Suppressor macrophage treated with lipopolysaccharide for 4 hours (primary cell): ENCODE measurements around the gene PDLIM1.

ENCODE experiments used
- DNase-seq: peaks from one replicate; pipeline ENCODE4 v3.0.0-alpha.2; 2020

The PDLIM1 gene, protein sequence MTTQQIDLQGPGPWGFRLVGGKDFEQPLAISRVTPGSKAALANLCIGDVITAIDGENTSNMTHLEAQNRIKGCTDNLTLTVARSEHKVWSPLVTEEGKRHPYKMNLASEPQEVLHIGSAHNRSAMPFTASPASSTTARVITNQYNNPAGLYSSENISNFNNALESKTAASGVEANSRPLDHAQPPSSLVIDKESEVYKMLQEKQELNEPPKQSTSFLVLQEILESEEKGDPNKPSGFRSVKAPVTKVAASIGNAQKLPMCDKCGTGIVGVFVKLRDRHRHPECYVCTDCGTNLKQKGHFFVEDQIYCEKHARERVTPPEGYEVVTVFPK

GRCh38 chr10:95290461-95291364, at the start of gene PDLIM1:
TSS of gene PDLIM1 (minus strand) at chr10:95291003. CDS start at chr10:95290915, 88 bp downstream.
- DNase-seq, result peak; percentile 45

DNA sequence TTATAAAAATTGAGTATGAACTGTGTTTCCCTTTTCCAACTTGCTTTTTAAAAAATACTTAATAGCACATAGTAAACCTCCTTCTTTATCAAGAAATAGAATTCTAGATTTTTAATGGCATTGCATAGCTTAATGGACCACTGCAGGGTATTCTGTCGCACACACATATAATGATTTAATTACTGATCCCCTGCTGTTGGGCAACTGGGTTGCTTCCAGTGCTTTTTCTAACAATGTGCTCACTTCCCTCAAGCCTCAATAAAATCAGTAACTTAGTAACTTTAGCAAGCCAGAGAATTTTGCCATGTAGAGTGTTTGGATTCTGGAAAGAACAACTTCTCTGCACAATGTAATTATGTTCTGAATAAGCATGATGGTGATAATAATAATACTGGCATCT, 49.1 kb upstream of the PDLIM1 start:
- no peak for DNase-seq

DNA sequence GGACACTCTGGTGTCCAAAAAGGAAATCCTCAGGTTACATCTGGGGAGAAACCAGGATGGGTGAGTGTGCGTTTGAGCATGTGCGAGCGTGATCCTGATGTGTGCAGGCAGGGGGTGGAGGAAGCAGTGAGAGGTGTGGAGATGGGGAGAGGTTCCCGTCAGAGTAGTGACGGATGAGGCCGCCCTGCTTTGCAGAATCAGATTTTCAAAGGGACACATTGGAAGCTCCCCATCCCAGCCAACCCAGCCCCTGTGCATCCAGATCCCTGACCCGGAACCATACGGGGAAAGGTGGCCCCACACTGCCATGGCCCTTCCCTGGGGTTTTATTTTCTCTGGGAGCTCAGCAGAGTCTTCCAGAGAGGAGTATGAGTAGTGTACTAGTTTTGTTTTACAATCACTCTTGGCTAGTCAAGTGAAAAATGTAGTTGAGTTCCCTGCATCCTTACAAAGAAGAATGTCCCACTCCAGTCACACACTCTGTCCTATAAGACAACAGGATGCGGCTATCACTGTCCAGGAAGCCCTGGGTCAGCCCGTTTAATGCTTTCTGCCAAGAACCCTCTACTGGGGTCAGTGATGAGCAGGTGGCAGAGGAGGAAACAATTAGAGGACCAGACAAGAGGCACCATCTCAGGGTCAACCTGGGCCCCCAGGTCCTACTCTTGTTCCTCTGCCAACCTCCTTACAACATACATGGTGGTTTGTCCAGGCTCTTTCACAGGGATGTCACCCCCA, 46.8 kb upstream of the PDLIM1 start:
- no peak for DNase-seq

GRCh38 chr10:95336702-95337101, 45.9 kb upstream of the PDLIM1 start:
- no peak for DNase-seq

DNA sequence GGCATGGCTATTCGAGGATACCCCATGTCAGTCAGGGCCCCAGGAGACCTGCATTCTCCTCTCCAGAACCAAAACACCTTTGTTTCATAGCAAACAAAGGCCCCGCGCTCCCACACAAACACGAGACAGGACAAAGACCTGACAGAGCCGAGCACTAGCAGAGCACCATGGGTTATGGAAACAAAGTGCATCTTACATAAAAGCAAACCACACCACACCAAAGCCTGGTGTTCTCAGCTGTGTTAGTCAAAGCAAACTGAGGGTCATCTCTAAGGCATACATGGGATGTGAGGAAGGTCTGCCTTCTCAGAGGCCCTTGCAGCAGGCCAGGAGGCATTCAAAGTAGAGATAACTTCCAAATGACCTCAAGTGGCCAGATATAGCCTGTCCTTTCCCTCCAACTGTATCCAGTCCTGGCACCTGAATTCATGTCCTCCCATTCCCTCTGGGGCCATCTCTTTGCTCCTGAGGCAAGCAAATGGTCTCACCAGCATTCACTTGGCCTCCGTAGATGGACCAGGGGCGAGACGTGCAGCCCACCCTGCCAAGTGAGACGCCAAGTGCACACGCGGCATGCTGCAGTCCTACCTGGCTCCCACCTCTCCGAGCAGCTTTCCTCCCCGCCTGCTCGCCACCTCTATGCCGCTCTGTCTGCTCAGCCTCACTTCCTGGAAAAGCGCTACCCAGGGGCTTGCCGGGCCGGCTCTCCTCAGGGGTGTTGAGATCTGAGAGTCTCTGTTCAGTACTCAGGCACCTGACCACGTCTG, 45.3 kb upstream of the PDLIM1 start:
- no peak for DNase-seq

- DNase-seq, result no peak
Observed at GRCh38 chr10:95334805-95335144, 44.0 kb upstream of the PDLIM1 start.

GRCh38 chr10:95333997-95334804, 43.4 kb upstream of the PDLIM1 start:
- no peak for DNase-seq

DNA sequence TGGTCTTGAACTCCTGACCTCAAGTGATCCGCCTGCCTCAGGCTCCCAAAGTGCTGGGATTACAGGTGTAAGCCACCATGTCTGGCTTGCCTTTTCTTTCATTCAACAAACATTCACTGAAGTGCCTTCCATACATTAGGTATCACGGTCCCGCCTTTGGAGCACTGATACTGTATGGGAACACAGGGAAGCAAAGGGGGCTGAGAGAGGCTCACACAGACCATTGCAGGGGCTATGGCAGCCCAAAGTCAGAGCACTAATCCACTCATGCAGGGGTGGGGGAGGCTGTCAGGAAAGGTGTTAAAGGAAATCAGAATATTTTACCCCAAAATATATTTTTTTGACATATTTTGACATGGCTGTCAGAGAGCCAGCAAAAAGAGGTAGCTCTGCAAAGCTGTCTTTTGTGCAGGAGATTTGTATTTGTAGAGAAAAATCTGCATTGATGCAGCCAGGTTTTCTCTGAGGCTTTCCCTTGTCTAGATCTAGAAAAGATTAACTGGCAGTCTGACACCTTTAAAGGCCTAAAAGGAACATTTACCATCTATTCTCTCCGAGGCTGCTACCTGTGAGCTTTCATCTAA, 42.0 kb upstream of the PDLIM1 start:
- no peak for DNase-seq

DNA sequence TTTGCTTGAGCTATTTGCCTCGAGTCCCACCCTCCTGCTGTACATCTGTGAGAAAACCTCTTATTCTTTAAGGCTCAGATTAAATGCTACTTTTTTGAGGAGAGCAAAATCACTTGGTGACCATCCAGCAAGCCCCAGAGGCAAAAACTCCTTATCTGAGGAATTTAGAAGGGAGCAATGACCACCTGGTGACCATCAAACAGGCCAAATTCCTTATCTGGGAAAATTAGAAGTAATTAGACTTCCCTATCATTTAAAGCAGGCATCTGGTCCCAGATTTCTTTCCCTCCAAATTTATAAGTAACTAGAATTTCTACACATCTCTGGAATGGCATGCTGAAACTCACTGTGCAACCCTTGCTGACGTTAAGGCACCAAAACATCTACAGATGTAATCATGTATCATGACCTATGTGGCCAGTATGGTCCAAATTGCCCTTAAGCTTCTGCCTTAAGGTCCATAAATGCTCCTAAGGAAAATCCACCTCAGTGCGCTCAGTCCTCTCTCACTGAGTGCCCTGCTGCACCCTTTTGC, 40.9 kb upstream of the PDLIM1 start:
- DNase-seq, result no peak

- DNase-seq, result no peak
Observed at GRCh38 chr10:95330966-95331453, 40.2 kb upstream of the PDLIM1 start.

DNA sequence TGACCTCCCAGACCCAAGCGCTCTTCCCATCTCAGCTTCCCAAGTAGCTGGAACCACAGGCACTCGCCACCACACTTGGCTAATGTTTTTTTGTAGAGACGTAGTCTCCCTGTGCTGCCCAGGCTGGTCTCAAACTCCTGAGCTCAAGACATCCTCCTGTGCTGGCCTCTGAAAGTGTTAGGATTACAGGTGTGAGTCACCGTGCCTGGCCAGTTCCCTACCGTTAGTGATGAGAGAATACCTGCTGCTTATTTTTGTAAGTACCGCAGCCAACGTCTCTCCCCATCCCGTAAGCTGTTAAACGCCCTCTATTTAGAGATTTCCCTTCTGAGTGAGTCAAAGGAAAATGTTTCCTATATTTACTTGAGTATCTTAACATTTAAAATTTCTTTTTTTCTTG, 38.5 kb upstream of the PDLIM1 start:
- no peak for DNase-seq

DNA sequence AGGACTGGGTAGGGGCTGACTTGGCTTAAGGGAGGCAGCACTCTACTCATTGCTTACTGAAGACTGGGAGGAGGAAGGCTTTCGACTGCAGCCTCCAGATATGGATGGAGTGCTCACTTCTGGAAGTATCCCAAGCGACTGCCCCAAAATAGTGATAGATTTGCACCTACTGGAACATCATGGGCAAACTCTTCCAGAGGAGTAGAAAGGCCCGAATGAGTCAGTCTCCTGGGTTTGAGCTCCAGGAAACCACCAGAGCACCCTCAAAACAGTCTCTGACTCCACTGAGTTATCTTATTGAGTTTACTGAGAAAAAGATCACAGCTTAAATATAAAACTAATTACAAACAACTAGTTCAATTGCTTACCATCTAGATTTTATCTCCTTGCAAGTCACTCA, 37.2 kb upstream of the PDLIM1 start:
- DNase-seq, result no peak

GRCh38 chr10:95327367-95327766, 36.6 kb upstream of the PDLIM1 start:
- DNase-seq, result no peak

DNA sequence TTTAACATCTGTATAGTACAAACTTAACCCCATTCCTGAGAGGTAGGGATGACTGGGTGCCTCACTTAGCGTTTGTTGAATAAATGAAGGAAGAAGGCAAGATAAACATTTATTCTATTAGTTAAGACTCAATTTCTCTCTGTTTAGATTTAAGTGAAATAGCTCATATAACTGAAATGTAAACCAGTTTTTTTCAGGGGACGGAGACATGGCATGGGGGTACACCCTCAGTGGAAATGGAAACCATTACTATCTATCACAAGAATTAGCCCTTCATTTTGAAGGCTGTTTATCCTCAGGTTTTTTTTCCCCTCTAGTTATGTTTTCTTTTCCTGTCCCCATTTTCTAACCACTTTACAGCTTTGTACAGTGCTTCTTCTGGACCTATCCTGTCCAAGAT, 35.6 kb upstream of the PDLIM1 start:
- no peak for DNase-seq

DNA sequence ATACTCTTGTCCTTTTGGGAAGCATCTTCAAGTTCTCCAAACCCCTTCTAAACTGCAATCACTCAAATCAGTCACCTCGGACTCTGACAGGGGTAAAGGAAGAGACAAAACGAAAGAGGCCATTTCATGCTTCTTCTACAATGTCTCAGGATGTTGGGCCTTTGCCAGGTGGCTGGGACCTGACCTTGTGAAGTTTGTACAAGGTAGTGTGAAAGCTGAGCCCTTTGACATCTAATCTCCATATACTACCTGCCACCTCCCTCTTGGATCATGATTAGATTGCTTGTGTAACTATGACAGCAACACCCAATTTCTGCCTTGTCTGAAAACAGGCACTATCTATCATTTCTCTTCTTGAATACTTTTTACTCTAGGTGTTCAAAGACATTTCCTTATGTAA, 35.1 kb upstream of the PDLIM1 start:
- no peak for DNase-seq

- no peak for DNase-seq
Observed at GRCh38 chr10:95324436-95325268, 33.8 kb upstream of the PDLIM1 start.

DNA sequence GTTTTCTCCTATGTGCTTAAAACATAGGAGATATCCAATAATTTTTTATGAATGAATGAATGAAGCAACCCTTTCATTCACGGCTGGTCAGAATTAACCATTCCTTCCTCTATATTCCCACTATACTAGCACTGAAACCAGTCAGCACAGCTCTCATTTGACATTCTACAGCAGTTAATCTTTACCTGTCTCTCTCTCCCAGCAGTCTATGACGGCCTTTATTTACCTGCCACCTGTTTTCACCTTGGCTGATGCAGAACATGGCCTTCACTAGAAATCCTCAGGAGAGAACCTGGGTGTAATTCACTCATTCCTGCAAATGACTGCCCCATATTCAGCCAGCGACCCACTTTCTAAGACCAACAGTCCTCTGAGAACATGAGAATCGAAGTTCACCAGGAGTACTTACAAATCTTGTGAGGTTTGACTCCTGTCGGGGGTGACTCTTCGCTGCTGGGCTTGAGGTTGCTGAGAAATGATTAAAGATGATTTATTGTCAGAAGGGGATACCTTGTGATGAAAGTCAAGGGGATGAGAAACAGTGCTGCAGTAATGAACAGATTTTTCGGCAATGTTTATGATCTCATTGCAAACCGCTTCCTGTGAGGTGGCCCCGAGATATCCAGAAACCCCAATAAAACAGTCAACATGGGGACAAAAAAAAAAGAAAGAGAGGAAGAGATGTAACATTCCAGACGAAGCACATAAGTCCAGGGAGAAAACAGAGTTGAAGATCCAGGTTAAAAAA, 30.9 kb upstream of the PDLIM1 start:
- no peak for DNase-seq

DNA sequence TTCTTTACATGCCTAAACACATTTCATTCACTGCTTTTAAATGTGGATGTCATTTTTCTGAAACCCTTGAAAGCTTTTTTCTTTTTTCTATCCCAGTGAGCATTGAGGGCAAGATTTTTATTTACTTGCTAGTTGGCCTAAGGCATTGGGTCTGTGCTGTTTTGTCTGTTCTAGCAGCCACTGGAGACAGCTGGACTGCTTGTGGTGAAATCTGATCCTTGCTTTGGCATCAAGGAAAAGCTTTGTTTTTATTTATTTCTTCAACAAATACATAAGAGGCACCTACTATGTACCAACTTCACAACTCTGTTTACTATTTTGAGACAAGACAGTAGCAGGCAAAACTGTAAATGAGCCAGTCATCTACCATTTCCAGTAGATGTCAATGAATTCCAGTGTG, 28.4 kb upstream of the PDLIM1 start:
- no peak for DNase-seq

DNA sequence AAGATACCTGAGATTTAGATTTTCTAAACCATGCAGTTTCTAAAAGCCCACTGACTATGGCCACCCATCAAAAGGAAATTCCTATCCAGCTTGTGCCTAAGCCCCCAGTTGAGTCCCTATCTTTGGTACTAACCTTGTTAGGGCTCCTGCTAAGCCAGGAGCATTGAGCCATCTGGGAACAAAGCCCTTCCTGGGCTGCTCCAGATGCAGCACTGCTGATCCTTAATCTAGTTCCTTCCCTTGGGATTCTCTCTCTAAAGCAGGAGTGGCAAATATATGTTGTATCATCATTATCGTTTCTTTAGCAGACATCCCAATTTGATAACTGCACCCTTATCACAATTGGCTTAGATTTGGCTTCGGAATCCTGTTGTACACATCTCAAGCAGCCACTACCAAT, 24.7 kb upstream of the PDLIM1 start:
- no peak for DNase-seq
